HepG2 (cell line): ENCODE results near the gene CCDC148. TPM values are rescaled to one million over a fixed set of nuclear protein-coding genes. Genes with fewer than 3 reads are reported as not detected.

ENCODE experiments used
- ATAC-seq: fragments of 200-7000 bp; cut with Tn5 transposase; 3 replicates; pipeline ENCODE4 v1.9.1; 2020; ENCODE audit warnings: mild to moderate bottlenecking, moderate library complexity
- BruUV-seq: library from RNA; stranded (reverse); fragments of 400-500 nt; replicated peaks from 2 replicates; lab custom pipeline; 2021; lab: Mats Ljungman, UMichigan
- CTCF ChIA-PET: fragments of 300-600 bp; formaldehyde crosslinking; extraction: SDS; loops from one replicate; lab custom pipeline; 2021; ENCODE audit warnings: low total read pairs, inconsistent platforms, low intra/inter-chr PET ratio; lab: Yijun Ruan, JAX
- POLR2A ChIA-PET: fragments of 350-600 bp; sonication (Branson Sonifier 250); formaldehyde crosslinking; loops from one replicate; lab custom pipeline; 2020; ENCODE audit warnings: antibody characterized with exemption, inconsistent platforms; lab: Yijun Ruan, JAX
- DNase-seq: peaks from one replicate; pipeline ENCODE4 v3.0.0-alpha.2; 2015; ENCODE audit warnings: low spot score
- FAIRE-seq: peaks from 3 replicates; lab custom pipeline; 2011; peaks lifted over from hg19 to GRCh38; lab: Jason Lieb, UNC
- H2AFZ ChIP-seq: one replicate; pipeline ENCODE4 v1.6.1; 2011; ENCODE audit warnings: low read length, inconsistent platforms
- H3K27ac ChIP-seq: fragments of 300-600 bp; 3 replicates; pipeline ENCODE4 v1.8.0; 2011; ENCODE audit warnings: mixed run types, mild to moderate bottlenecking, mixed read lengths, low read length, inconsistent platforms; ENCODE audit not compliant: insufficient read depth; ENCODE audit errors: extremely low read length
- H3K27me3 ChIP-seq, 2 experiments: fragments of 200-600 bp in 1 of 2; 2 replicates in 1 of 2; 3 replicates in 1 of 2; pipeline versions ENCODE4 v1.6.0 to v1.8.0; 2011; ENCODE audit warnings: low read length in 2 of 2, mild to moderate bottlenecking in 2 of 2, moderate library complexity in 2 of 2, inconsistent platforms in 1 of 2; ENCODE audit not compliant: insufficient read depth in 2 of 2, control insufficient read depth in 1 of 2
- H3K36me3 ChIP-seq, 2 experiments: fragments of 200-600 bp in 1 of 2; replicated peaks in 1 of 2; 2 replicates in 1 of 2; 3 replicates in 1 of 2; pipeline versions ENCODE4 v1.5.1 to v1.8.0; 2011; ENCODE audit warnings: low read length in 2 of 2, inconsistent platforms in 1 of 2; ENCODE audit not compliant: insufficient read depth in 2 of 2, control insufficient read depth in 1 of 2
- H3K4me1 ChIP-seq: 2 replicates; pipeline ENCODE4 v1.5.1; 2012; ENCODE audit warnings: low read length, inconsistent platforms; ENCODE audit not compliant: insufficient read depth
- H3K4me2 ChIP-seq: 2 replicates; pipeline ENCODE4 v1.6.0; 2011; ENCODE audit warnings: low read depth, low read length, inconsistent platforms
- H3K4me3 ChIP-seq, 3 experiments: fragments of 200-600 bp in 1 of 3; sonication (generic), shearing (Covaris generic) in 1 of 3; replicated peaks in 1 of 3; 2 replicates each; pipeline ENCODE4 v1.5.1; 2011 to 2016; ENCODE audit warnings: low read length in 3 of 3, inconsistent platforms in 2 of 3, low read depth in 2 of 3, mild to moderate bottlenecking in 2 of 3, control low read depth in 1 of 3, mixed read lengths in 1 of 3; ENCODE audit not compliant: insufficient read depth in 1 of 3
- H3K79me2 ChIP-seq: one replicate; pipeline ENCODE4 v1.6.1; 2011; ENCODE audit warnings: low read length, inconsistent platforms; ENCODE audit not compliant: insufficient read depth
- H3K9ac ChIP-seq: 2 replicates; pipeline ENCODE4 v1.6.0; 2011; ENCODE audit warnings: mild to moderate bottlenecking, low read depth, low read length, inconsistent platforms; ENCODE audit not compliant: insufficient read depth
- H3K9me3 ChIP-seq: 2 replicates; pipeline ENCODE4 v1.5.1; 2012; ENCODE audit warnings: mild to moderate bottlenecking, low read length
- H4K20me1 ChIP-seq: 2 replicates; pipeline ENCODE4 v1.6.0; 2011; ENCODE audit warnings: inconsistent platforms, mild to moderate bottlenecking, low read length, moderate library complexity; ENCODE audit not compliant: insufficient read depth
- CEBPG ChIP-seq: IDR thresholded peaks from 2 replicates; pipeline ENCODE4 v1.6.1; 2016
- EP300 ChIP-seq, 3 experiments: sonication (generic) in 1 of 3; formaldehyde crosslinking in 1 of 3; IDR thresholded peaks; 2 replicates each; pipeline versions ENCODE4 v1.5.1 to v1.6.1; 2011 to 2020; ENCODE audit warnings: low read depth in 2 of 3, low read length in 2 of 3, borderline replicate concordance in 1 of 3, improper control_type of control experiment in 1 of 3, mild to moderate bottlenecking in 1 of 3, missing genetic modification reagents in 1 of 3, moderate library complexity in 1 of 3
- FOSL2 ChIP-seq: sonication (generic); formaldehyde crosslinking; IDR thresholded peaks from 2 replicates; pipeline ENCODE4 v1.4.0; 2020; ENCODE audit warnings: missing genetic modification reagents
- FOXA3 ChIP-seq: IDR thresholded peaks from 2 replicates; pipeline ENCODE4 v1.6.1; 2016; ENCODE audit warnings: missing genetic modification reagents, missing compliant biosample characterization
- HMG20A ChIP-seq: IDR thresholded peaks from 2 replicates; pipeline ENCODE4 v1.6.1; 2016; ENCODE audit warnings: borderline replicate concordance
- SOX13 ChIP-seq, 3 experiments: fragments of 450-650 bp in 1 of 3; sonication (generic) in 1 of 3; formaldehyde crosslinking in 1 of 3; IDR thresholded peaks in 2 of 3; conservative IDR thresholded peaks in 1 of 3; 2 replicates each; pipeline versions ENCODE4 v1.5.0 to v1.6.1; 2016 to 2020; ENCODE audit warnings: antibody characterized with exemption in 1 of 3, mild to moderate bottlenecking in 1 of 3, missing compliant biosample characterization in 1 of 3, missing genetic modification reagents in 1 of 3, moderate library complexity in 1 of 3
- SOX5 ChIP-seq: IDR thresholded peaks from 2 replicates; pipeline ENCODE4 v1.6.1; 2016; ENCODE audit warnings: borderline replicate concordance
- SOX6 ChIP-seq, 2 experiments: fragments of 450-650 bp in 1 of 2; sonication (generic) in 1 of 2; formaldehyde crosslinking in 1 of 2; IDR thresholded peaks; 2 replicates each; pipeline versions ENCODE4 v1.4.0 to v1.6.1; 2017 to 2020; ENCODE audit warnings: antibody characterized with exemption in 1 of 2, mild to moderate bottlenecking in 1 of 2, missing genetic modification reagents in 1 of 2
- TEAD3 ChIP-seq: optimal IDR thresholded peaks from 2 replicates; pipeline ENCODE3; 2016; ENCODE audit warnings: borderline replicate concordance
- ZNF644 ChIP-seq: IDR thresholded peaks from 2 replicates; pipeline ENCODE4 v1.6.1; 2016; ENCODE audit warnings: low read depth
- WGBS: methylation state at CpG from one replicate; pipeline ENCODE4 v1.1.6; 2017; ENCODE audit warnings: low lambda C conversion rate; 5-methylcytosine and 5-hydroxymethylcytosine counted together
- in situ Hi-C: cut with HindIII; loops from 2 replicates; pipeline ENCODE4 v1.10.0; 2017; ENCODE audit warnings: low pct_unique_long_range_greater_than_20kb; ENCODE audit not compliant: extremely low pct_ligation_motif_present
- intact Hi-C: fragments of 100-400 bp; cut with micrococcal nuclease; formaldehyde crosslinking; loops from one replicate; pipeline ENCODE4 v1.10.0; 2022; ENCODE audit not compliant: unreplicated experiment
- polyA plus RNA-seq, 8 experiments: library from polyadenylated mRNA; depleted of rRNA in 3 of 8; stranded (reverse) in 7 of 8; unstranded in 1 of 8; fragments of >200 nt; fragmentation: Illumina TruSeq in 4 of 8; extraction: Trizol in 4 of 8; gene quantifications; 2 replicates each; pipeline versions ENCODE4 v1.2.1 to v1.2.3, GENCODE V29; 2011 to 2016; ENCODE audit warnings: low read depth in 4 of 8, missing spikeins in 1 of 8, mixed read lengths in 1 of 8; ENCODE audit not compliant: insufficient read depth in 1 of 8
- total RNA-seq, 5 experiments: library from RNA; depleted of rRNA; stranded (reverse); fragments of >200 nt; fragmentation: Illumina TruSeq; extraction: Trizol; gene quantifications; 2 replicates each; pipeline ENCODE4 v1.2.3, GENCODE V29; 2016; ENCODE audit warnings: low read depth in 1 of 5
- TF ChIP-seq, protein P1 (sequence below): sonication (generic); formaldehyde crosslinking; IDR thresholded peaks from 2 replicates; pipeline ENCODE4 v1.5.1; 2020; ENCODE audit warnings: mild to moderate bottlenecking, missing genetic modification reagents, borderline replicate concordance
- TF ChIP-seq, protein P2 (sequence below), 2 experiments: fragments of 450-650 bp in 1 of 2; sonication (generic) in 1 of 2; formaldehyde crosslinking; IDR thresholded peaks; 2 replicates each; pipeline versions ENCODE4 v1.5.0 to v1.8.0; 2020 to 2022; ENCODE audit warnings: mild to moderate bottlenecking in 1 of 2, missing genetic modification reagents in 1 of 2
- TF ChIP-seq, protein P3 (sequence below): IDR thresholded peaks from 2 replicates; pipeline ENCODE4 v1.4.0; 2020; ENCODE audit warnings: mild to moderate bottlenecking, missing genetic modification reagents

Gene CCDC148
- total and polyA plus RNA-seq, 2 of the 13 experiments (the other 11 are each of a cell fraction or from before 2014, with no cell fraction given) = 0.30 to 0.49 TPM

DNA sequence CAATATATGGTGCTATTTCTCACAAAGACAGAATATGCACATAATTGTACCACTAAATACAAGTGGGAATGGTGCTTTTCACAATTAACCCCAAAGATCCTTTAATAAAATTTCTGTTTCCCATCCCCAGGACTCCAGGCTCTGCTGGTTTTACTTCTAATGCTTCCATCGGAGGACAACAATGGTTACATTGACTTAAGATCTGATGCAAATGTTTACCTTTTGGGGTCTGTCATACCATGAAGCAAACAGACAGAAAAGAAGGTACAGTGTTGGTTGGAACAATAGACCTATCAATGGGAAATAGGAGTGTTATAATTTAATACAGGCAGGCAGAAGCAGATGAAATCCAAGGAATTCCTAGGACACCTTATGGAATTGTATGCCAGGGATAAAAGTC is 249.2 kb downstream of the CCDC148 start:
- Histone ChIP-seq H3K27ac (no peak overlapping the region), H3K4me1 (peaks cover 40% of the 10 kb centered on the region), H3K9me3 (no peaks in the 10 kb centered on the region), H3K79me2 (no peaks in the 10 kb centered on the region), H3K4me2 (peak overlapping the region; percentile 8; the same call in 1 of the 2 replicates), H3K4me3 (no peak overlapping the region), H4K20me1 (no peaks in the 10 kb centered on the region), H3K9ac (no peak overlapping the region), H3K27me3 (no peaks in the 10 kb centered on the region; a peak in 1 of 5 replicates), H2AFZ (no peak overlapping the region), H3K36me3 (no peaks in the 10 kb centered on the region)
- ChIA-PET POLR2A (no interaction called here), CTCF (no interaction called here)
- DNase-seq (peak; percentile 80), ATAC-seq (peak; percentile 65; the same call in 2 of the 3 replicates), FAIRE-seq (no peak)
- WGBS = 5% methylated on average over 1 of the region's 1 CpG
- intact Hi-C loops (loop anchor here (2.0 kb wide), 1 partner anchor 23 kb away; no protein-coding TSS in a partner anchor), in situ Hi-C loops (no loop called here)
- no TSS peak for BruUV-seq
- TF ChIP-seq HMG20A (CRISPR knock-in tag) = peak; percentile 53; the same call in 1 of the 2 replicates
- TF ChIP-seq FOSL2 (CRISPR knock-in tag) = 0 out of 2 replicates have a peak, but pooled peaks have one; percentile 11
- TF ChIP-seq, protein P1, sequence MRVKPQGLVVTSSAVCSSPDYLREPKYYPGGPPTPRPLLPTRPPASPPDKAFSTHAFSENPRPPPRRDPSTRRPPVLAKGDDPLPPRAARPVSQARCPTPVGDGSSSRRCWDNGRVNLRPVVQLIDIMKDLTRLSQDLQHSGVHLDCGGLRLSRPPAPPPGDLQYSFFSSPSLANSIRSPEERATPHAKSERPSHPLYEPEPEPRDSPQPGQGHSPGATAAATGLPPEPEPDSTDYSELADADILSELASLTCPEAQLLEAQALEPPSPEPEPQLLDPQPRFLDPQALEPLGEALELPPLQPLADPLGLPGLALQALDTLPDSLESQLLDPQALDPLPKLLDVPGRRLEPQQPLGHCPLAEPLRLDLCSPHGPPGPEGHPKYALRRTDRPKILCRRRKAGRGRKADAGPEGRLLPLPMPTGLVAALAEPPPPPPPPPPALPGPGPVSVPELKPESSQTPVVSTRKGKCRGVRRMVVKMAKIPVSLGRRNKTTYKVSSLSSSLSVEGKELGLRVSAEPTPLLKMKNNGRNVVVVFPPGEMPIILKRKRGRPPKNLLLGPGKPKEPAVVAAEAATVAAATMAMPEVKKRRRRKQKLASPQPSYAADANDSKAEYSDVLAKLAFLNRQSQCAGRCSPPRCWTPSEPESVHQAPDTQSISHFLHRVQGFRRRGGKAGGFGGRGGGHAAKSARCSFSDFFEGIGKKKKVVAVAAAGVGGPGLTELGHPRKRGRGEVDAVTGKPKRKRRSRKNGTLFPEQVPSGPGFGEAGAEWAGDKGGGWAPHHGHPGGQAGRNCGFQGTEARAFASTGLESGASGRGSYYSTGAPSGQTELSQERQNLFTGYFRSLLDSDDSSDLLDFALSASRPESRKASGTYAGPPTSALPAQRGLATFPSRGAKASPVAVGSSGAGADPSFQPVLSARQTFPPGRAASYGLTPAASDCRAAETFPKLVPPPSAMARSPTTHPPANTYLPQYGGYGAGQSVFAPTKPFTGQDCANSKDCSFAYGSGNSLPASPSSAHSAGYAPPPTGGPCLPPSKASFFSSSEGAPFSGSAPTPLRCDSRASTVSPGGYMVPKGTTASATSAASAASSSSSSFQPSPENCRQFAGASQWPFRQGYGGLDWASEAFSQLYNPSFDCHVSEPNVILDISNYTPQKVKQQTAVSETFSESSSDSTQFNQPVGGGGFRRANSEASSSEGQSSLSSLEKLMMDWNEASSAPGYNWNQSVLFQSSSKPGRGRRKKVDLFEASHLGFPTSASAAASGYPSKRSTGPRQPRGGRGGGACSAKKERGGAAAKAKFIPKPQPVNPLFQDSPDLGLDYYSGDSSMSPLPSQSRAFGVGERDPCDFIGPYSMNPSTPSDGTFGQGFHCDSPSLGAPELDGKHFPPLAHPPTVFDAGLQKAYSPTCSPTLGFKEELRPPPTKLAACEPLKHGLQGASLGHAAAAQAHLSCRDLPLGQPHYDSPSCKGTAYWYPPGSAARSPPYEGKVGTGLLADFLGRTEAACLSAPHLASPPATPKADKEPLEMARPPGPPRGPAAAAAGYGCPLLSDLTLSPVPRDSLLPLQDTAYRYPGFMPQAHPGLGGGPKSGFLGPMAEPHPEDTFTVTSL (CRISPR knock-in tag) = peak; percentile 80
- TF ChIP-seq ZNF644 (CRISPR knock-in tag) = 0 out of 2 replicates have a peak, but pooled peaks have one; percentile 27
- TF ChIP-seq SOX6 (IDR thresholded peaks at IDR 0.05) = no peak
- peak; percentile 79 for TF ChIP-seq SOX6 (CRISPR knock-in tag; IDR thresholded peaks at IDR 0.05)
- TF ChIP-seq SOX5 (CRISPR knock-in tag) = peak; percentile 92
- TF ChIP-seq TEAD3 (CRISPR knock-in tag) = no peak
- TF ChIP-seq EP300 (IDR thresholded peaks at IDR 0.05; ENCODE audit: low read depth in 2 of 2, low read length in 2 of 2) = peak in 1 of 2 experiments; percentile 50; a peak in 2 of 4 replicates
- TF ChIP-seq EP300 (CRISPR knock-in tag; IDR thresholded peaks at IDR 0.05; ENCODE audit: borderline replicate concordance) = no peak
- TF ChIP-seq, protein P2, sequence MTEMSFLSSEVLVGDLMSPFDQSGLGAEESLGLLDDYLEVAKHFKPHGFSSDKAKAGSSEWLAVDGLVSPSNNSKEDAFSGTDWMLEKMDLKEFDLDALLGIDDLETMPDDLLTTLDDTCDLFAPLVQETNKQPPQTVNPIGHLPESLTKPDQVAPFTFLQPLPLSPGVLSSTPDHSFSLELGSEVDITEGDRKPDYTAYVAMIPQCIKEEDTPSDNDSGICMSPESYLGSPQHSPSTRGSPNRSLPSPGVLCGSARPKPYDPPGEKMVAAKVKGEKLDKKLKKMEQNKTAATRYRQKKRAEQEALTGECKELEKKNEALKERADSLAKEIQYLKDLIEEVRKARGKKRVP (CRISPR knock-in tag; IDR thresholded peaks at IDR 0.05) = peak in 1 of 2 experiments; percentile 66; a peak in 2 of 4 replicates
- 0 out of 2 replicates have a peak, but pooled peaks have one; percentile 30 for TF ChIP-seq SOX13 (IDR thresholded peaks at IDR 0.05)
- TF ChIP-seq SOX13 (CRISPR knock-in tag; conservative IDR thresholded peaks at IDR 0.05 in 1 of 2, IDR thresholded peaks at IDR 0.05 in 1 of 2) = peak in 1 of 2 experiments; percentile 95; a peak in 2 of 4 replicates
- TF ChIP-seq FOXA3 (CRISPR knock-in tag) = peak; percentile 71
- peak; percentile 53 for TF ChIP-seq CEBPG (CRISPR knock-in tag)
- TF ChIP-seq, protein P3, sequence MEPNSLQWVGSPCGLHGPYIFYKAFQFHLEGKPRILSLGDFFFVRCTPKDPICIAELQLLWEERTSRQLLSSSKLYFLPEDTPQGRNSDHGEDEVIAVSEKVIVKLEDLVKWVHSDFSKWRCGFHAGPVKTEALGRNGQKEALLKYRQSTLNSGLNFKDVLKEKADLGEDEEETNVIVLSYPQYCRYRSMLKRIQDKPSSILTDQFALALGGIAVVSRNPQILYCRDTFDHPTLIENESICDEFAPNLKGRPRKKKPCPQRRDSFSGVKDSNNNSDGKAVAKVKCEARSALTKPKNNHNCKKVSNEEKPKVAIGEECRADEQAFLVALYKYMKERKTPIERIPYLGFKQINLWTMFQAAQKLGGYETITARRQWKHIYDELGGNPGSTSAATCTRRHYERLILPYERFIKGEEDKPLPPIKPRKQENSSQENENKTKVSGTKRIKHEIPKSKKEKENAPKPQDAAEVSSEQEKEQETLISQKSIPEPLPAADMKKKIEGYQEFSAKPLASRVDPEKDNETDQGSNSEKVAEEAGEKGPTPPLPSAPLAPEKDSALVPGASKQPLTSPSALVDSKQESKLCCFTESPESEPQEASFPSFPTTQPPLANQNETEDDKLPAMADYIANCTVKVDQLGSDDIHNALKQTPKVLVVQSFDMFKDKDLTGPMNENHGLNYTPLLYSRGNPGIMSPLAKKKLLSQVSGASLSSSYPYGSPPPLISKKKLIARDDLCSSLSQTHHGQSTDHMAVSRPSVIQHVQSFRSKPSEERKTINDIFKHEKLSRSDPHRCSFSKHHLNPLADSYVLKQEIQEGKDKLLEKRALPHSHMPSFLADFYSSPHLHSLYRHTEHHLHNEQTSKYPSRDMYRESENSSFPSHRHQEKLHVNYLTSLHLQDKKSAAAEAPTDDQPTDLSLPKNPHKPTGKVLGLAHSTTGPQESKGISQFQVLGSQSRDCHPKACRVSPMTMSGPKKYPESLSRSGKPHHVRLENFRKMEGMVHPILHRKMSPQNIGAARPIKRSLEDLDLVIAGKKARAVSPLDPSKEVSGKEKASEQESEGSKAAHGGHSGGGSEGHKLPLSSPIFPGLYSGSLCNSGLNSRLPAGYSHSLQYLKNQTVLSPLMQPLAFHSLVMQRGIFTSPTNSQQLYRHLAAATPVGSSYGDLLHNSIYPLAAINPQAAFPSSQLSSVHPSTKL (CRISPR knock-in tag) = peak; percentile 82
